Measurements from ENCODE around the gene BSG.

The BSG gene

DNA sequence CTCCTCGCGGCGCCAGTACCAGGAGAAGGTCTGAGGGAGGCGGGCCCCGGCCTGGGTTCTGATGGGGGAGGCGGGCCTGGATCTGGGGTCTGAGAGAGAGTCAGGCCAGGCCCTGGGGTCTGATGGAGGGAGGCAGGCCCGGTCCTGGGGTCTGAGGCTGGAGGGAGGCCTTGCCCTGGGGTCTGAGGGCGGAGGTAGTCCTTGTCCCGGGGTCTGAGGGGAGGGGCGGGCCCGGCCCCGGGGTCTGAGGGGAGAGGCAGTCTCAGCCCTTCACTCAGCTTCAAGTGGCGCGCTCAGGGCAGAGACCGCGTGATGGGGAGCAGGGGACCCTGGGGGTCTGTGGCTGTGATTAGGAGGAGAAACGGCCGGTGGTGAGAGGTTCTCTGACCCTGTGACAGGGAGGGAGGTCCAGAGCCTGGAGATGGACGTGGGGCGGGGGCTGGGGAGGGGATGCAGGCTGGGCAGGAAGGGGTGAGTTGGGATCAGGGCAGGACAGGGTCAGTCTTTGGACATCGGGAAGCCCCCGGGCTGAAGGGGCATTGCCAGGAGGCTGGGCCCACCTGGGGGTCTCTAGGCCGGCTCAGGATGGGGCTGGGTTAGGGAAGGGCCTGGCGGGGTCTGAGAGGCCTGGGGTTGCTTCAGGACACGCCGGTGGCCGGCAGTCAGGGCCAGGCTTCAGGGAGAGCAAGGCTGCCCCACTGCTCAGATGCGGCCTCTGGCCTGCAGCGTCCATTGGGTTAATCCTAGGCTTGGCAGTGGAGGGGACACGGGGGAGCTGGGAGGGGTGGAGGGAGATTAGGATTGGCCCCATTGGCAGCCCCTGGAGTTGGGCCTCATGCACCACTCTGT, 36.0 kb downstream of the BSG start:
- Histone ChIP-seq H3K36me3 (peaks cover 7% of the 10 kb centered on the region), H3K27ac (no peak overlapping the region)

DNA sequence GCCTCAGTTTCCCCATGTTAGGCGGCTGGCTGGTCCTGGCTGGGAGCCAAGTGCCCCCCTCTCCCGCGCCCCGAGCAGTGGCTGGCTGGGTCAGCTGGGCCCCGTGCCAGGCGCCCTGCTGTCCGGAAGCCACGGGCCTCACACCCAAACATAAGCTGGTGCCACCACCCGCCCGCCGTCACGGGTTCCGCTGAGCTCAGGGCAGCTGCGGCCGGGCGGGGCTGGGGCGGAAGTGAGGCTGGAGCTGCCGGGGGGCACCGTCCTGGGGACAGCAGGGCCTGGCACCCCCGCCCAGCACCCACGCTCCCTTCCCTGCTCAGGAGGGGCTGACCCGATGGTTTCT, 36.6 kb downstream of the BSG start:
- Histone ChIP-seq H3K27ac (no peak overlapping the region), H3K27me3 (ENCODE audit: insufficient read depth, low read depth, severe bottlenecking) (no peaks in the 10 kb centered on the region), H3K9me3 (ENCODE audit: severe bottlenecking) (no peaks in the 10 kb centered on the region), H3K36me3 (peaks cover 7% of the 10 kb centered on the region), H3K4me3 (ENCODE audit: low read depth, low read length) (no peak overlapping the region)
- no peak for DNase-seq
- no peak for TF ChIP-seq CTCF (IDR thresholded peaks at IDR 0.05; ENCODE audit: low read depth, low read length)

More for the DNA sequence above, 36.0 kb downstream of the BSG start:
- peak; percentile 44 for DNase-seq
- H3K9me3 ChIP-seq (ENCODE audit: severe bottlenecking): no peaks in the 10 kb centered on the region
- H3K27me3 ChIP-seq (ENCODE audit: insufficient read depth, low read depth, severe bottlenecking): no peaks in the 10 kb centered on the region
- no peak overlapping the region for H3K4me3 ChIP-seq (ENCODE audit: low read depth, low read length)
- no peak for TF ChIP-seq CTCF (IDR thresholded peaks at IDR 0.05; ENCODE audit: low read depth, low read length)

- DNase-seq: no peak
- H3K36me3 ChIP-seq: peaks cover 18% of the 10 kb centered on the region
- H3K4me3 ChIP-seq (ENCODE audit: low read depth, low read length): peak overlapping the region; percentile 15
- H3K27me3 ChIP-seq (ENCODE audit: insufficient read depth, low read depth, severe bottlenecking): no peaks in the 10 kb centered on the region
- no peak for TF ChIP-seq CTCF (IDR thresholded peaks at IDR 0.05; ENCODE audit: low read depth, low read length)
- H3K9me3 ChIP-seq (ENCODE audit: severe bottlenecking): no peaks in the 10 kb centered on the region
- peak overlapping the region; percentile 91 for H3K27ac ChIP-seq
Measured at GRCh38 chr19:610071-610800, 37.8 kb downstream of the BSG start.

GRCh38 chr19:610801-611480, 38.5 kb downstream of the BSG start:
- Histone ChIP-seq H3K27ac (peak overlapping the region; percentile 91), H3K9me3 (ENCODE audit: severe bottlenecking) (no peaks in the 10 kb centered on the region), H3K4me3 (ENCODE audit: low read depth, low read length) (peak overlapping the region; percentile 15), H3K36me3 (peaks cover 23% of the 10 kb centered on the region), H3K27me3 (ENCODE audit: insufficient read depth, low read depth, severe bottlenecking) (no peaks in the 10 kb centered on the region)
- DNase-seq: peak; percentile 90
- TF ChIP-seq CTCF (IDR thresholded peaks at IDR 0.05; ENCODE audit: low read depth, low read length): no peak

- no peaks in the 10 kb centered on the region for H3K27me3 ChIP-seq (ENCODE audit: insufficient read depth, low read depth, severe bottlenecking)
- no peaks in the 10 kb centered on the region for H3K9me3 ChIP-seq (ENCODE audit: severe bottlenecking)
- no peak for TF ChIP-seq CTCF (IDR thresholded peaks at IDR 0.05; ENCODE audit: low read depth, low read length)
- peak overlapping the region; percentile 91 for H3K27ac ChIP-seq
- peaks cover 23% of the 10 kb centered on the region for H3K36me3 ChIP-seq
- peak overlapping the region; percentile 15 for H3K4me3 ChIP-seq (ENCODE audit: low read depth, low read length)
- DNase-seq: peak; percentile 38
Measured at GRCh38 chr19:611481-611868, 39.1 kb downstream of the BSG start.

All from WERI-Rb-1 (cell line).